ENCODE results near the gene GABPA. TPM values are rescaled to one million over a fixed set of nuclear protein-coding genes. Genes with fewer than 3 reads are reported as not detected.

GABPA gene
- total RNA-seq, 1 experiment from 2014 or later, result 24.8 TPM

- TF ChIP-seq ERG (CRISPR knock-in tag; IDR thresholded peaks at IDR 0.05) (no peak), CTCF (IDR thresholded peaks at IDR 0.05) (no peak), JAZF1 (CRISPR knock-in tag; IDR thresholded peaks at IDR 0.05) (no peak), ZNF219 (CRISPR knock-in tag; IDR thresholded peaks at IDR 0.05; ENCODE audit: borderline replicate concordance) (no peak), ZNF121 (CRISPR knock-in tag; IDR thresholded peaks at IDR 0.05) (no peak), IRF1 (CRISPR knock-in tag; IDR thresholded peaks at IDR 0.05) (no peak), ZNF671 (CRISPR knock-in tag; IDR thresholded peaks at IDR 0.05) (no peak), E2F1 (CRISPR knock-in tag; IDR thresholded peaks at IDR 0.05) (no peak), FOXP1 (CRISPR knock-in tag; IDR thresholded peaks at IDR 0.05; ENCODE audit: borderline replicate concordance) (no peak)
- peaks cover 41% of the 10 kb centered on the region for H3K36me3 Mint-ChIP-seq
- no peaks in the 10 kb centered on the region for H3K4me1 Mint-ChIP-seq
- ATAC-seq, result no peak
- no peaks in the 10 kb centered on the region for H3K27me3 Mint-ChIP-seq (ENCODE audit: low read depth)
- no peak overlapping the region for H3K4me3 Mint-ChIP-seq
- H3K9me3 Mint-ChIP-seq, result no peaks in the 10 kb centered on the region
- CTCF ChIA-PET, result no interaction called here
- POLR2A ChIA-PET, result no interaction called here
- no peak for DNase-seq (ENCODE audit: low spot score)
- no peak overlapping the region for H3K27ac Mint-ChIP-seq
These were observed 25.3 kb downstream of the GABPA start for GRCh38 chr21:25760061-25760460.

GRCh38 chr21:25760677-25761076, 25.9 kb downstream of the GABPA start:
- TF ChIP-seq IRF2 (CRISPR knock-in tag; IDR thresholded peaks at IDR 0.05; ENCODE audit: borderline replicate concordance, low read depth), result no peak
- TF ChIP-seq USF2 (CRISPR knock-in tag; IDR thresholded peaks at IDR 0.05), result no peak
- TF ChIP-seq HMGA2 (CRISPR knock-in tag; IDR thresholded peaks at IDR 0.05), result no peak
- no peak for TF ChIP-seq ZNF425 (CRISPR knock-in tag; conservative IDR thresholded peaks at IDR 0.05)
- TF ChIP-seq ZMAT4 (CRISPR knock-in tag; IDR thresholded peaks at IDR 0.05), result no peak
- TF ChIP-seq ESRRA (CRISPR knock-in tag; IDR thresholded peaks at IDR 0.05; ENCODE audit: borderline replicate concordance), result no peak
- TF ChIP-seq ZNF423 (CRISPR knock-in tag; IDR thresholded peaks at IDR 0.05), result no peak
- TF ChIP-seq AFF4 (CRISPR knock-in tag; IDR thresholded peaks at IDR 0.05; ENCODE audit: borderline replicate concordance), result no peak
- TF ChIP-seq SOX15 (CRISPR knock-in tag; IDR thresholded peaks at IDR 0.05), result no peak
- H3K27ac Mint-ChIP-seq, result no peak overlapping the region
- no peaks in the 10 kb centered on the region for H3K9me3 Mint-ChIP-seq
- POLR2A ChIA-PET, result no interaction called here
- H3K4me1 Mint-ChIP-seq, result no peaks in the 10 kb centered on the region
- DNase-seq (ENCODE audit: low spot score) (no peak), ATAC-seq (no peak)
- H3K36me3 Mint-ChIP-seq, result peaks cover 47% of the 10 kb centered on the region
- no peaks in the 10 kb centered on the region for H3K27me3 Mint-ChIP-seq (ENCODE audit: low read depth)
- no peak overlapping the region for H3K4me3 Mint-ChIP-seq
- CTCF ChIA-PET, result no interaction called here
